ENCODE measurements around the gene DNAJC13. TPM values are rescaled to one million over a fixed set of nuclear protein-coding genes. Genes with fewer than 3 reads are reported as not detected.

The DNAJC13 gene
- total and polyA plus RNA-seq, 2 donors (not counting 3 experiments of a cell fraction or from before 2014, with no cell fraction given): 14.3 to 71.7 TPM

DNA sequence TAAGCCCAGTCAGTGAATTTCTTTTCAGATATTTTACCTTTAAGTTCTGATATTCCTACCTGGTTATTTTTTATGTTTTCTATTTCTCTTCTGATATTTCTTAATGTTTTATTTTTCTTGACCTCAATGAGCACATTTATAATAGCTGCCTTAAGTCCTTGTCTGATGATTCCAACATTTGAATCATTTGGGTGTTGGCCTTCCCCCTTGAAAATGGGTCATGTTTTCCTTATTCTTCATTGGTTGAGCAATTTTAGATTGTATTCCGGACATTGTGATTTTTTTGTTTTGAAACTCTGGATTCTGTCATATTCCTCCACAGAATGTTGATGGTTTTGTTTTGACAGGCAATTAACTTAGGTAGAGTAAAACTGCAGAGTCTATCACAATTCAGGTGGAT lies 170.1 kb downstream of the DNAJC13 start:
- CTCF ChIA-PET: interaction anchor here (0.8 to 0.9 kb wide), 2 partner anchors 10 to 55 kb away, joined by 3 read pairs; no protein-coding TSS in a partner anchor
- POLR2A ChIA-PET: no interaction called here

More for the DNA sequence above, 170.1 kb downstream of the DNAJC13 start:
- Histone ChIP-seq H3K4me1 (ENCODE audit: control insufficient read depth, extremely low read depth, insufficient read depth, low read length) (no peaks in the 10 kb centered on the region), H3K36me3 (ENCODE audit: control insufficient read depth in 2 of 2, extremely low read depth in 1 of 2, insufficient read depth in 2 of 2, low read length in 2 of 2) (no peaks in the 10 kb centered on the region), H3K79me2 (ENCODE audit: control insufficient read depth, insufficient read depth, low read length) (no peaks in the 10 kb centered on the region), H4K20me1 (replicated peaks; ENCODE audit: control insufficient read depth, extremely low read depth, insufficient read depth, low read length) (no peaks in the 10 kb centered on the region), H3K9me3 (replicated peaks; ENCODE audit: control insufficient read depth, insufficient read depth, low read length) (no peaks in the 10 kb centered on the region), H3K9me1 (replicated peaks; ENCODE audit: control insufficient read depth, extremely low read depth, insufficient read depth, low read length) (no peaks in the 10 kb centered on the region), H2AFZ (ENCODE audit: low read depth, low read length) (no peak overlapping the region), H3K9ac (replicated peaks; ENCODE audit: extremely low read depth, insufficient read depth, low read length) (no peak overlapping the region), H3K27me3 (ENCODE audit: control insufficient read depth in 2 of 2, insufficient read depth in 2 of 2, low read length in 2 of 2) (no peaks in the 10 kb centered on the region), H3K27ac (ENCODE audit: insufficient read depth, low read depth, low read length) (no peak overlapping the region), H3K4me3 (replicated peaks in 1 of 3; ENCODE audit: insufficient read depth in 1 of 3, low read depth in 1 of 3, low read length in 3 of 3) (no peak overlapping the region), H3K4me2 (ENCODE audit: insufficient read depth, low read length) (no peak overlapping the region)
- DNase-seq (ENCODE audit: low read depth, low spot score) (no peak), FAIRE-seq (no peak)
- TF ChIP-seq, protein P1, sequence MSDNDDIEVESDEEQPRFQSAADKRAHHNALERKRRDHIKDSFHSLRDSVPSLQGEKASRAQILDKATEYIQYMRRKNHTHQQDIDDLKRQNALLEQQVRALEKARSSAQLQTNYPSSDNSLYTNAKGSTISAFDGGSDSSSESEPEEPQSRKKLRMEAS (IDR thresholded peaks at IDR 0.05; ENCODE audit: insufficient read depth, insufficient read length): no peak
- no peak for TF ChIP-seq POLR2AphosphoS5 (IDR thresholded peaks at IDR 0.05; ENCODE audit: insufficient read depth, low read depth, low read length)
- no peak for TF ChIP-seq EZH2 (IDR thresholded peaks at IDR 0.05; ENCODE audit: borderline replicate concordance, low read depth, low read length, severe bottlenecking)
- no peak for TF ChIP-seq MYC (IDR thresholded peaks at IDR 0.05; ENCODE audit: low read depth, low read length)
- TF ChIP-seq CTCF (IDR thresholded peaks at IDR 0.05; ENCODE audit: extremely low read depth in 1 of 2, insufficient read depth in 1 of 2, low read depth in 1 of 2, low read length in 2 of 2): no peak
- no peak for TF ChIP-seq JUN (IDR thresholded peaks at IDR 0.05; ENCODE audit: borderline replicate concordance, insufficient read depth, insufficient read length, low read depth)
- TF ChIP-seq GATA2 (IDR thresholded peaks at IDR 0.05; ENCODE audit: insufficient read depth, insufficient read length, low read depth, low read length): no peak
- TF ChIP-seq POLR2A (IDR thresholded peaks at IDR 0.05; ENCODE audit: low read depth, low read length): no peak
- TF ChIP-seq FOS (IDR thresholded peaks at IDR 0.05; ENCODE audit: borderline replicate concordance, insufficient read depth, low read length): no peak
- dilution Hi-C loops (cut with MboI; ENCODE audit: extremely low pct_ligation_motif_present, low sequenced_read_pairs): no loop called here
- BruUV-seq (replicated peaks): no TSS peak
- intact Hi-C loops (cut with micrococcal nuclease): no loop called here

Other genes with a start within 250 kb of the DNAJC13 start
- not detected in 2 replicates for gene ACP3, start 100.1 kb upstream of the DNAJC13 start, total RNA-seq
- not detected in 2 replicates for gene ACP3, start 100.1 kb upstream of the DNAJC13 start, polyA plus RNA-seq
- gene ACKR4, start 179.8 kb downstream of the DNAJC13 start, total RNA-seq: 1.4 and 3.2 TPM in 2 replicates
- 13.5 and 14.3 TPM in 2 replicates for gene ACKR4, start 179.8 kb downstream of the DNAJC13 start, polyA plus RNA-seq
- 9.6 and 15.2 TPM in 2 replicates for gene ACAD11, start 242.3 kb downstream of the DNAJC13 start, total RNA-seq
- gene ACAD11, start 242.3 kb downstream of the DNAJC13 start, polyA plus RNA-seq: 13.1 and 17.9 TPM in 2 replicates
- gene UBA5, start 242.8 kb downstream of the DNAJC13 start, total RNA-seq: 38.1 and 40.9 TPM in 2 replicates
- gene UBA5, start 242.8 kb downstream of the DNAJC13 start, polyA plus RNA-seq: 12.6 and 19.7 TPM in 2 replicates